HG02759 (cell line): Measurements from ENCODE around the gene PHB1.
"Not testable (repeated sequence)": the region's sequence is repeated elsewhere in the genome, so short reads cannot be mapped to it uniquely, and the experiment has no call there.

Experiments
- ATAC-seq: cut with Tn5 transposase; IDR thresholded peaks from one replicate; pipeline ENCODE4 v1.9.1; 2021; ENCODE audit warnings: mild to moderate bottlenecking, moderate library complexity; ENCODE audit not compliant: unreplicated experiment

Gene PHB1

DNA sequence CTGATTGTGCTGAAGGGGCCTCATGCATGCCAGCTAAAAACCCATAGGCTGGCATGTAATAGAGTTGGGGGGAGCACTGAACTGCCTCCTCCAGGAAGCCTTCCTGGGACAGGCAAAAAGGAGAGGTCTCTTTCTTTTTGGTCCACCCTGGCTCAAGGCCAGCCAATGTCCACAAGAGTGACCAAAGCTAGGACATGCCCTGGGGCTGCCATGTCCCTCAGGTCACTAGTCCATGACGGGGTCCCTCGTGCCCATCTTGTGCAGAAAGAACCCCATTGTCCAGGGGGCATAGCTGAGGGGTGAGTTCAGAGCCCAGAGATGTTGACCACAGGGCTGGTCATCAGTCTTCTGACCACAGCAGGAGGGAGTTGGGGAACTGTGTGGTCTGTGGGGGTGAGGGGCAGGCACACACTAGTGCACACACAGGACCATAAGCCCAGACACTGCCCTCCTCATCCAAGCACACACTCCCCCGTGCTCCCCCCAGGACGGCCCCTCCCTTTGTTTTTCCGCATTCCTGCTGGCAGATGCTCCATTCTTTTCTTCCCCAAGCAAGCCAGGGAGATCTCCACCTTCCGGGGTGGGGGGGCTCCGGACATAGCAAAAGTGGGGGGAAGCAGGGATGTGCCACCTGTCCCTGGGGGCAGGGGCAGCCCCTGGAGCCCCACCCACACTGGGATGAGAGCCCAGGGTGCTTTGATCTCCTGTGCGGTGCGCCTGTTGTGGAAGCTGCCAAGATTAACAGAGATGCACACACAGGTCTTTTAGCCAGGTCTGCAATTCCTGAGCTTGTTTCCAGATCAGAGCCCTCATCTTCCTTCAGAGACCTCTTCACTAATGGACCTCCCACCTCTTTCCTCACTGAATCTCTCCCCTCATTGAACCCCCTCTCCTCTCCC lies 25.2 kb upstream of the PHB1 start:
- no peak for ATAC-seq

DNA sequence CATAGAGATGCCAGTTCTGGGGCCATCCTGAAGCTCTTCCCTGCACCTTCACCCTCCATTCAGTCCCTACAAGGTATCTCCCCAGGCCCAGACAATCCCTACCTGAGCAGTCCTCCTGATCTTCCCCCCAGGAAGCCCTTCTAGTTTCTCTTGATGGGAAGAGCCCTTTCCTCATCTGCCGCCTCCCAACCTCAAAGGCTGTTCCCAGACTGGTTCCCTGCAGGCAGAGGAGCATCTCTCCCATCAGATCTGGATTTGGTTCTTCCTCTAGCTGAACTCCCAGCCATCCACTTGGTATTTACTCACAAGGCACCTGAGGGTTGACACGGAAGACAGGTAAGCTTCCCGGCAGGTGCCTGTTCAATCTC lies 24.6 kb upstream of the PHB1 start:
- ATAC-seq = no peak

DNA sequence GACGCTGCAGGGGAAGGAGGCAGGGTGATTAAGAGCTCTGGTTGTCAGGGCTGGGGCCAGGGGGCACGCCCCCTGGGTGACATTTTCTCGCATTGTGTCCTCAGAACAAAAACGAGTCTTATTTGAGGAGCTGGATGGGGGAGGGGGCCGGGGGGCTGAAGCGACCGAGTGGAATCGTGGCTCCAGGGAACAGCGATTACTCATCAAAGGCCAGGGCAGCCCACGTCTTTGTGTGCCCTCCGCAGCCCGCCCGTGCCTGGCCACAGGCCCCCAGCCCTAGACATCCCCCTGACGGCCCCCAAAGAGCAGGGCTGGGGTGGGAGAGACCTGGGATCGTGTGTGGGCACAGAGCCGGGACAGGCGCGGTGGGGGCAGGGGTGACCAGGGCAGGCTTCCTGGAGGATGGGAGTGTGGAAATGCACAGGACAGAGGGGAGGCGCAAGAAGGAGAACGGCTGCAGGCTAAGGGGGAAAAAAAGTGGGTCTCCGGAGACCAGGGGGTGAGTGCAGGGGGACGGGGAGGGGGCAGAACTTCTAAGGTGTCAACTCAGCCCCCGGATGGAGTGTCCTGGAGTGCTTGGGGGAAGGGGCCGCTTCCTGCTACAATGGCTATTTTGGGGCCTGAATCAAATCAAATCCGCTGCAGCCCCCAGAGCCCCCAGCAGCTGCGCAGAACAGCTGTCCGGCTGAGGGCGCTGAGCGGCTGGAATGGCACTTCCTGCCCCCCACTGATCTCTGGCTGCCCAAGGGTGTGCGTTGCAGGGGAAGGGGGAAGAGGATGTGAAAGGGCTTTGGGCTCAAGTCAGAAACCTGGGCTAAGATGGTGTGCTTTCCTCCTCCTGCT lies 24.0 kb upstream of the PHB1 start:
- no peak for ATAC-seq

DNA sequence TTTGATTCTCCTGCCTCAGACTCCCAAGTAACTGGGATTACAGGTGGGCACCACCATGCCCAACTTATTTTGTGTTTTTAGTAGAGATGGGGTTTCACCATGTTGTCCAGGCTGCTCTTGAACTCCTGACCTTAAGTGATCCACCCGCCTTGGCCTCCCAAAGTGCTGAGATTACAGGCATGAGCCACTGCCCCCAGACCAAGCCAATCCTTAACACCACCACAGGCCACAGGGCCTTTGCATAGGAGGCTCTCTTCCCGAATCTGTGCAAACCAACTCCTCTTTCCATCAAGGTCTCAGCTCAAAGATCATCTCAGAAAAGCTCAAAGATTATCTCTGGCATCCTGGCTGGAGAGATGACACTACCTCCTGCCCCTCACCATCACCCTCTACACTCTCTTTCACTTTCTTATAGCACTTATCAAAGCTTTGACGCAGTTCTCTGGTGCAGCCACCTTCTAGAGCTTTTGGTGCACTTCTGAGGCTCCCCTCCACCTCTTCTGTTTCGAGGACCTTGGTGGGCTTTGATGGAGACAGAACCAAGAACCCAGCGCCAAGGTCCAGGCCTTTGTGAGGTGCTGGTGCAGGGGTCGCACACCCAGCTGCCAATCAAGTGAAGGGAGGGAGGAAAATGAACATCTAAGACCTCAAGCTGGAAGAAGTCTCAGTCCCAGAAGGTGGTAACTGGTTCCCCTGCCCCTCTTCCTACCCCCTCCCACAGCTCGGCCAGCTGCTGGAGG lies 23.2 kb upstream of the PHB1 start:
- no peak for ATAC-seq

DNA sequence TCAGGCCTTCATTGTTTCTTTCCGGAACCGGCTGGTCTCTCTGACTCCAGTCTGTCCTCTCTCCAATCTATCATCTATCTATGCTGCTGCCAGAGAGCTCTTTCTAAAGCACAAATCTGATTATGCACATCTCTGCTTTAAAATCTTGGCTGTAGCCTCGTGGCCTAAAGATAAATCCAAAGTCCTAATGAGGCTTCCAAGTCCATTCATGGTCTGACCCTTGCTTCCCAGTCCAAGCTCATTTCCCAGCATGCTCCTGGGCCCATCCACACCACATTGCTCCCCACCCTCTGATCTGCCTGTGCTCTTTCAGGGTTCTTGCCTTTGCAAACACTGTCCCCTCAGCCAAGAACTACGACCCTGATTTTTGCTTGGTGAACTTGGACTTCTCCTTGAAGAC lies 21.5 kb upstream of the PHB1 start:
- ATAC-seq = no peak

DNA sequence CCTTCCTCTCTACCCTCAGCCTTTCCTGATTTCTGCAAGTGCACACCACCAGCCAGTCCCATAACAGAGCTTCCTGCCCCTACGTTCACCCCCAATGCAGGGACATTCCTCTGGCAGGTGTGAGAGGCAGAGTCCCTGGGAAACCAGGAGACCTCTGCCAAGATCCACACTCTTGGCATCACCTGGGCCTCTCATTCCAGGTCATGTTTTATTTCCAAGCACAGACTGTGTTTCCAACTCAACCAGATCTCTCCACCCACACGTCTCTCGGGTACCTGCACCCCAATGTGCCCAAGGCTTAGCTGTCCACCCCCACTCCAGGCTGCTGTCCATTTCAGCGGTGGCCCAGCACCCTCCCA lies 21.0 kb upstream of the PHB1 start:
- no peak for ATAC-seq

DNA sequence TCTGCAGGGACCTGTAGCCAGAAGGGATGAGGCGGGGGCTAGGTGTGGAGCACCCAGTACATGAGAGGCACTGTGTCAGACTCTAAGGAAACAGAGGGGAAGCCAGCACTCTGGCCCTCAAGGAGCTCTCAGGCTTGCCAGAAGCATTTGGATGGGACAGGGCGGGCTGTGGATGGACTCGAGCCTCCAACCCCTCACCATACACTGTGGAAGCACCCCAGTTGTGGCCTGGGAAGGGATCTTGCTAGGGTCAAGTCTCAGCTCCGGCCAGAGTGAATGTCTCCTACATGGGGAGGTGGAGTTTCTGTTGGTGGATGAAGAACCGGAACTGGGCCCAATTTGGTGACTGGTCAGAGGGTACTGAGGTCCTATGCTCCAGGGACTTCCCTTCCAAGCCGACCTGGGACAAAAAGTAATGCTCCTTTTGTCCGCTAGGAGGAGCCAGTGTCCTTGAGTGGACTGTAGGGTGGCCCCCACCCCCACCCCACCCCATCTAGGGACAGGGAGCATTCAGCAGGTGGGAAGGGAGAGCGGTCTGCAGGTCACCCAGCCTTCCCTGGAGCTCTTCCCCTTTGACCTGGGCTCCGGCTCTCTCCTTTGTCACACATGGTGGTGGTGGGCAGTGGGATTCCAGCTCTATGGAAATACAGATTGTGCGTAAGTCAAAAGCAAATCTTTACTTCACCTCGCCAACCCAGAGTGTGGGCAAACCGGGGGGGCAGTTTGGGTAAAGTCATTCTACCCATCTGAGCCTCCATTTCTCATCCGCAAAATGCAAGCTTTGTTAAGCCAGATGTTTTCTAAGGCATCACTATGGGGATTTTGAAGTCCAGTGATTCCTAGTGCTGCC lies 20.4 kb upstream of the PHB1 start:
- ATAC-seq = no peak

DNA sequence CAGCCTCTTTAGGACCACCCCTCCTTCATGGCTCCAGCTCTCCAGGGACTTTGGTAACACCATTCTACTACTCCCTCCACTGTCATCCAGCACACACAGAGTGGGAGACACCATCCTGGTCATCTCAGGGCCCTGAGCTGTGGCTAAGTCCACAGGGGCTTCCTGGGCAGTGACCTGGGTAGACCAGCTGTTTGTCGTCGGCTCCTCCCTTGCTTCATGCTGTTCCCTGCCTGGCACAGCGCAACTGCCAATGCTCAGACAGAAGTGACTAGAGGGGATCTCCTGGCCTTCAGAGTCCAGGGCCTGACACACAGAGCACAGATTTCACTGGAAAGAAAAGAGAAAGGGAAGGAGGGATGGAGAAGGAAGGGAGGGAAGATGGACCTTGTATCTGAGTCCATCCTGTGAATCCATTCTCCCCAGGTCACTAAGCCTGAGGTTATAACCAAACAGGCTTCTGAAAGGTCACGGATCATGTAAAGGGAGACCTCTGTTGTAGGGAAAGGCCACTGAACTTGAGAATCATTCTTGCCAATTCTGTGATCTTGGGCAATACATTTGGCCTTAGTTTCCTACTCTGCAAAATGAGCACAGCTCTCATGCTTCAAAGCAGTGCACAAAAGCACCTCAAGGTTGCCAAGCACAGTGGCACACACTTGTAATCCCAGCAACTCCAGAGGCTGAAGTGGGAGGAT lies 18.5 kb upstream of the PHB1 start:
- ATAC-seq = no peak

DNA sequence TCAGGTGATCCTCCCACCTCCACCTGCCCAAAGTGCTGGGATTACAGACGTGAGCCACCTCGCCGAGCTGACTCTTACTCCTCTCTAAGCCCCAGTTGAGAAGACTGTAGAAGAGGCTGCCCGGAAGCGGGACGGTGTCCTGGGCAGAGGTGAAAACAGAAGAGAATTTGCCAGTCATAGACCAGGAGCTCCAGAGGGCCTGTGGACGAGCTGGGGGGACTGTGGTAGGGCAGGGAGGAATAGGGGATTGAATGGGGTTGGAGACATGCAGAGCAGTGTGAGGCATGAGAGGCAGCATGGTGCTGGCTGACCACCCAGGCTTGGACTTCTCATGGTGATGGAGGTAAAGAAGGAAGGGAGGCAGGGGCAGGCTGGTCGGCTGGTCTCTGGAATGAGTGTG lies 17.1 kb upstream of the PHB1 start:
- ATAC-seq = no peak

DNA sequence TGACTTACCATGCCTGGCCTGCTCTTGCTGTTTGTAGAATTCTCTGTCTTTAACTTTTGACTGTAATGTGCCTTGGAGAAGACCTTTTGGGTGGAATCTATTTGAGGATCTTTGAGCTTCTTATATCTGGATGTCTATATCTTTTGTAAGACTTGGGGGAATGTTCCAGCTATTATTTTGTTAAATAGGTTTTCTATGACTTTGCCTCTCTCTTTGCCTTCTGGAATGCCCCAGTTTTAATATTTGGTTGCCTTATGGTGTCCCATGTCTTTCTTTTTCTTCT lies 10.3 kb upstream of the PHB1 start:
- ATAC-seq = no peak

DNA sequence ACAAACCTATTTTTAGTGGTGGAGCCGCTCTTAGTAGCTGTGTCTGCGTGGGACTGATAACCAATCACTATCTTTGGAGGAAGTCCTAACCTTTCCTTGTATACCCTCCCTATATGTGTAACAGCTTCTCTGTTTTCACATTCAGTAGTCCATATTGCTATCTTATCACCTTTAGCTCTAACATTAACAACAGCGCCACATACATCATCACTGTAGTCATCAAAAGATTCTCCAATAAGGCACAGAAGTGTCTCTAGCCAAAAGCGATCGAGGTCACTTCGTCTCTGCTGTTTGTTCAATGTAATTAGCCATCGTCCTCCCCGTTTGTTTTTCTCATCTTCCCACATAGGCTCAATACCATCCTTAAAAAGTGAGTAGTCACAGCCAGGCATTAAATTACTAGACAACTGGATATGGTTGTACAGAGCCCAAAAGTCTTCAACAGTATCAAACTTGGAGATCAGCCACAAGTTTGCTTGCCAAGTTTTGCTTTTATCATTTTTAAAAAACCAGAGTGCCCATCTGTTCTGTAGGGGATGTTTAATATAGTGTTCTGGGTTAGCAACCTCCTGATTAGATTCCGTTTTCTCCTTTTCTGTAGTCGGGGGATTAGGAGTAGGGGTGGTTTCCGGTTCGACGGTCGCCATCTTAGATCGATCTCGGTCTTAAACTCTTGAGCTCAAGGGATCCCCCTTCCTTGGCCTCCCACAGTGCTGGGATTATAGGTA lies 9.8 kb upstream of the PHB1 start:
- not testable (repeated sequence) for ATAC-seq

DNA sequence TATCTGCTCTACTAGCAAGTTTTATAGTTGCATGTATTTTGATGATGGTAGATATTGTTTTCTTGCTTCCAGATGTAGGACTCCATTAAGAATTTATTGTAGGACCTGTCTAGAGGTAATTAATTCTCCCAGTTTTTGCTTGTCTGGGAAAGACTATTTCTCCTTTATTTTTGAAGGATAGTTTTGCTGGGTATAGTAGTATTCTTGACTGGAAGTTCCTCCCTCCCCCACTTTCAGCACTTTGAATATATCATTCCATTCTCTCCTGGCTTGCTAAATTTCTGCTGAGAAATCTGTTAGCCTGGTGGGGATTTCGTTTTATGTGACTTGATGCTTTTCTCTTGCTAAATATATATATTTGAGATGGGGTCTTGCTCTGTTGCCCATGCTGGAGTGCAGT lies 8.0 kb upstream of the PHB1 start:
- ATAC-seq = no peak

DNA sequence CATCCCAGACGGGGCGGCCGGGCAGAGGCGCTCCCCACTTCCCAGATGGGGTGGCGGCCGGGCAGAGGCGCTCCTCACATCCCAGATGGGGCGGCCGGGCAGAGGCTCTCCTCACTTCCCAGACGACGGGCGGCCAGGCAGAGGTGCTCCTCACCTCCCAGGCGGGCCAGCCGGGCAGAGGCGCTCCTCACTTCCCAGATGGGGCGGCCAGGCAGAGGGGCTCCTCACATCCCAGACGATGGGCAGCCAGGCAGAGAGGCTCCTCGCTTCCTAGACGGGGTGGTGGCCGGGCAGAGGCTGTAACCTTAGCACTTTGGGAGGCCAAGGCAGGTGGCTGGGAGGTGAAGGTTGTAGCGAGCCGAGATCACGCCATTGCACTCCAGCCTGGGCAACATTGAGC lies 5.1 kb upstream of the PHB1 start:
- ATAC-seq = not testable (repeated sequence)

DNA sequence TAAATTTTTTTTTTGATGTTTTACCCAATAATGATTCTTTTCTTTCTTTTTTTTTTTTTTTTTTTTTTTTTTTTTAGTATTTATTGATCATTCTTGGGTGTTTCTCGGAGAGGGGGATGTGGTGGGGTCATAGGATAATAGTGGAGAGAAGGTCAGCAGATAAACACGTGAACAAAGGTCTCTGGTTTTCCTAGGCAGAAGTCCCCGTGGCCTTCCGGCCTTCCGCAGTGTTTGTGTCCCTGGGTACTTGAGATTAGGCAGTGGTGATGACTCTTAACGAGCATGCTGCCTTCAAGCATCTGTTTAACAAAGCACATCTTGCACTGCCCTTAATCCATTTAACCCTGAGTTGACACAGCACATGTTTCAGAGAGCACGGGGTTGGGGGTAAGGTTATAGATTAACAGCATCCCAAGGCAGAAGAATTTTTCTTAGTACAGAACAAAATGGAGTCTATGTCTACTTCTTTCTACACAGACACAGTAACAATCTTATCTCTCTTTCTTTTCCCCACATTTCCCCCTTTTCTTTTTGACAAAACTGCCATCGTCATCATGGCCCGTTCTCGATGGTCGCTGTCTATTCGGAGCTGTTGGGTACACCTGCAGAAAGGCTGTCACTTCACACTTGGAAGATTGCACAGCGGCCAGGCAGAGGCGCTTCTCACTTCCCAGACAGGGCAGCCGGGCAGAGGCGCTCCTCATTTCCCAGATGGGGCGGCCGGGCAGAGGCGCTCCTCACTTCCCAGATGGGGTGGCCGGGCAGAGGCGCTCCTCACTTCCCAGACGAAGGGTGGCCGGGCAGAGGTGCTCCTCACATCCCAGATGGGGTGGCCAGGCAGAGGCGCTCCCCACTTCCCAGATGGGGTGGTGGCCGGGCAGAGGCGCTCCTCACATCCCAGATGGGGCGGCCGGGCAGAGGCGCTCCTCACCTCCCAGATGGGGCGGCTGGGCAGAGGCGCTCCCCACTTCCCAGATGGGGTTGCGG lies 4.4 kb upstream of the PHB1 start:
- ATAC-seq = not testable (repeated sequence)

DNA sequence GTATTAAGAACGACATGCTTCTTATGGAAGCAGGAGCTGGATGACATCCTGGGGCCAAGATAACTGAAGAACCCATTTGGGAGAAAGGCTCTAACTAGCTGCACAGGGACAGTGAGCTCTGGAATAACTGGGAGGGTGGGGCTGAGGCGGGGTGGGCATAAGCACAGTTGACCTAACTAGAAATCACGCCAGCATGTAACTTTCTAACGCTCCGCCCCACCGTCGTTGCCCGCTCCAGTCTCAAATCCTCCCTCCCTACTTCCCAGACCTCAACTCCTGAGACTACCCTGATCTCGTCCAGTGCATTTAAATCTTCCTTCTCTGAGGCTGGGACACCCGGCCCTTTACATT lies 436 bp downstream of the PHB1 start:
- ATAC-seq = peak; percentile 1

DNA sequence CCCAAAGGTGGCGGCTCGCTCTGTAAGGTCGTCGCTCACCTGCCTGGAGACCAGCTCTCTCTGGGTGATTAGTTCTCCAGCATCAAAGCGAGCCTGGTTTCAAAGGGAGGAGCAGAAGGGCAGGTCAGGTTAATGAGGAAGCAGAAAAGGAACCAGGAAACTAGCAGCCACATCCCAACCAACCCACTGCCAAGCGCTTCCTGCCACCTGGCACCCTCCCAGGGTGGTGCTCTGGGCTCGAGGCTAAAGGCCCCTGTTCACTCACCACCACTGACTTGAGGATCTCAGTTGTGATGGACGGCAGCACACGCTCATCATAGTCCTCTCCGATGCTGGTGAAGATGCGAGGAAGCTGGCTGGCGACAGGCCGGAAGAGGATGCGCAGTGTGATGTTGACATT lies 5.6 kb downstream of the PHB1 start:
- ATAC-seq = no peak

DNA sequence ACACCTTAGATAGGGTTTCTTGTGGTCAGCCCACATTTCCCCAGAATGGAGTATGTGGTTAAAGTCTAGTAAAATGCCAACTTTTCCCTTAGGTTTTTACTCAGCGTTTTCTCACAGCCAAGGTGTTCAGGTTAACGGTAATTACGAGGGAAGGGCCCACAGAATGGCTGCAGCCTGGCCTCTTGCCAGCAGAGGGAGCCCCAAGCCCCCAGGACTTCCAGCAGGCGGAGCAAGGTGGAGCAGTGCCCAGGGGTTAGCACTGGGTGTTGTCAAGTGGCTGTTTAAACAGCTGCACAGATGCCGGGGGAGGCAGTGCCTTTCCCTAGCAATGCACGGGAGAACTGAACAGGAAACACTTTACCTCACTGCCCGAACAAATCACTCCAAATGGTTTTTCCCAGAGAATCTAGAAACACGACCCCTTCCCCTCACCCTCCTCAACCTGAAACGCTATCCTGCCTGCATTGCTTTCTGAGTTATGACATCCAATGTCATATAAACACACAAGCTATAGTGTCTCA lies 6.6 kb downstream of the PHB1 start:
- ATAC-seq = peak; percentile 71

DNA sequence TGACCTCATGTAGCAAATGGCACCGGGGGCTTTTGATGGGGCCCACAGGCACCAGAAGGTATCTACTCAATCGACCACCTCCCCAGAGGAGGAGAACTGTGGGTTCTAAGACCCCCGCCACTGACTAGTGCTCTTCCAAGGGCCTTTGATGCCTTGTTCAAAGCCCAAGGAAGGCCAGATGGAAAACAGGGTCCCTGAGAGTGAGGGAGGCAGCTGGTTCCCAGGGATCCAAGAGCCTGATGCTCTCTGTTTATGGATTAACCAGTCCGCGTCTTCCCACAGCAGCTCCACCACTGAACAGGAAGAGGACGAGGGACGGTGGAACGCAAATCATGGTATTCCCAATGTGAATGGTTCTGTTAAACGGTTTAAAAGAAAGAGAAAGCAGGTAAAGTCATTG lies 7.6 kb downstream of the PHB1 start:
- no peak for ATAC-seq
